MCF 10A (cell line): ENCODE results near the gene EVA1A. TPM values are rescaled to one million over a fixed set of nuclear protein-coding genes. Genes with fewer than 3 reads are reported as not detected.

Experiments used
- BruUV-seq: library from RNA; stranded (reverse); fragments of 400-500 nt; replicated peaks from 2 replicates; lab custom pipeline; 2021; lab: Mats Ljungman, UMichigan
- CTCF ChIA-PET: fragments of 300-600 bp; sonication (Branson Sonifier 250); formaldehyde crosslinking; extraction: SDS; loops from one replicate; lab custom pipeline; 2021; ENCODE audit warnings: antibody characterized with exemption, inconsistent platforms; lab: Yijun Ruan, JAX
- POLR2A ChIA-PET: fragments of 300-600, 350-650 bp; sonication (Branson Sonifier 250); formaldehyde crosslinking; extraction: SDS; loops from one replicate; lab custom pipeline; 2020; ENCODE audit warnings: antibody characterized with exemption, inconsistent platforms; lab: Yijun Ruan, JAX
- DNase-seq: peaks from one replicate; pipeline ENCODE4 v3.0.0-alpha.2; 2018; ENCODE audit not compliant: unreplicated experiment
- H3K27ac Mint-ChIP-seq: one replicate; pipeline ENCODE4 v1.8.0; 2022; ENCODE audit warnings: mild to moderate bottlenecking, low read depth, mixed read lengths; ENCODE audit not compliant: unreplicated experiment
- H3K27me3 Mint-ChIP-seq: one replicate; pipeline ENCODE4 v1.8.0; 2022; ENCODE audit warnings: mixed read lengths; ENCODE audit not compliant: insufficient read depth, unreplicated experiment
- H3K36me3 Mint-ChIP-seq: one replicate; pipeline ENCODE4 v1.8.0; 2022; ENCODE audit warnings: mild to moderate bottlenecking, moderate library complexity, mixed read lengths; ENCODE audit not compliant: insufficient read depth, unreplicated experiment
- H3K4me1 Mint-ChIP-seq: one replicate; pipeline ENCODE4 v1.8.0; 2022; ENCODE audit warnings: mixed read lengths; ENCODE audit not compliant: insufficient read depth, unreplicated experiment
- H3K4me3 Mint-ChIP-seq: one replicate; pipeline ENCODE4 v1.8.0; 2022; ENCODE audit warnings: mild to moderate bottlenecking, moderate library complexity, mixed read lengths; ENCODE audit not compliant: unreplicated experiment
- H3K9me3 Mint-ChIP-seq: one replicate; pipeline ENCODE4 v1.8.0; 2022; ENCODE audit warnings: mixed read lengths; ENCODE audit not compliant: unreplicated experiment
- intact Hi-C: fragments of 100-400 bp; cut with micrococcal nuclease; formaldehyde crosslinking; loops from 2 replicates; pipeline ENCODE4 v1.14.1; 2022
- total RNA-seq: library from RNA; stranded (reverse); gene quantifications from 2 replicates; pipeline ENCODE4 v1.2.3, GENCODE V29; 2022
- TF ChIP-seq, protein P1 (sequence below): fragments of 200-600 bp; IDR thresholded peaks from one replicate; pipeline ENCODE4 v1.8.0; 2022; ENCODE audit warnings: antibody characterized with exemption, mild to moderate bottlenecking; ENCODE audit not compliant: unreplicated experiment

The EVA1A gene
- total RNA-seq, 1 experiment from 2014 or later: 14.4 TPM

- no TSS peak for BruUV-seq
- POLR2A ChIA-PET: interaction anchor here (0.6 to 3.1 kb wide), 16 partner anchors 11 to 141 kb away, joined by 3 to 38 read pairs (median 5); partner anchors contain the start of genes EVA1A and MRPL19
- peak; percentile 53 for DNase-seq
These were observed 46.1 kb upstream of the EVA1A start for GRCh38 chr2:75606761-75607399.

GRCh38 chr2:75605770-75606529 is 45.2 kb upstream of the EVA1A start:
- TF ChIP-seq, protein P1, sequence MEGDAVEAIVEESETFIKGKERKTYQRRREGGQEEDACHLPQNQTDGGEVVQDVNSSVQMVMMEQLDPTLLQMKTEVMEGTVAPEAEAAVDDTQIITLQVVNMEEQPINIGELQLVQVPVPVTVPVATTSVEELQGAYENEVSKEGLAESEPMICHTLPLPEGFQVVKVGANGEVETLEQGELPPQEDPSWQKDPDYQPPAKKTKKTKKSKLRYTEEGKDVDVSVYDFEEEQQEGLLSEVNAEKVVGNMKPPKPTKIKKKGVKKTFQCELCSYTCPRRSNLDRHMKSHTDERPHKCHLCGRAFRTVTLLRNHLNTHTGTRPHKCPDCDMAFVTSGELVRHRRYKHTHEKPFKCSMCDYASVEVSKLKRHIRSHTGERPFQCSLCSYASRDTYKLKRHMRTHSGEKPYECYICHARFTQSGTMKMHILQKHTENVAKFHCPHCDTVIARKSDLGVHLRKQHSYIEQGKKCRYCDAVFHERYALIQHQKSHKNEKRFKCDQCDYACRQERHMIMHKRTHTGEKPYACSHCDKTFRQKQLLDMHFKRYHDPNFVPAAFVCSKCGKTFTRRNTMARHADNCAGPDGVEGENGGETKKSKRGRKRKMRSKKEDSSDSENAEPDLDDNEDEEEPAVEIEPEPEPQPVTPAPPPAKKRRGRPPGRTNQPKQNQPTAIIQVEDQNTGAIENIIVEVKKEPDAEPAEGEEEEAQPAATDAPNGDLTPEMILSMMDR: no peak
- no peaks in the 10 kb centered on the region for H3K27me3 Mint-ChIP-seq
- no peaks in the 10 kb centered on the region for H3K9me3 Mint-ChIP-seq
- BruUV-seq: no TSS peak
- POLR2A ChIA-PET: interaction anchor here (0.6 to 3.1 kb wide), 16 partner anchors 11 to 140 kb away, joined by 3 to 38 read pairs (median 5); partner anchors contain the start of genes EVA1A and MRPL19
- peak overlapping the region; percentile 5 for H3K4me3 Mint-ChIP-seq
- H3K4me1 Mint-ChIP-seq: peaks cover 56% of the 10 kb centered on the region
- CTCF ChIA-PET: interaction anchor here (0.6 to 7.6 kb wide), 30 partner anchors 8 to 489 kb away, joined by 3 to 124 read pairs (median 6); partner anchors contain the start of genes EVA1A and MRPL19
- intact Hi-C loops: loop anchor here (10.0 kb wide), 1 partner anchor 551 kb away; no protein-coding TSS in a partner anchor
- H3K27ac Mint-ChIP-seq: peak overlapping the region; percentile 76
- peak; percentile 88 for DNase-seq
- no peaks in the 10 kb centered on the region for H3K36me3 Mint-ChIP-seq

More at GRCh38 chr2:75606761-75607399, 46.1 kb upstream of the EVA1A start:
- TF ChIP-seq, protein P1: no peak
- intact Hi-C loops: loop anchor here (10.0 kb wide), 1 partner anchor 552 kb away; no protein-coding TSS in a partner anchor
- Mint-ChIP-seq H3K4me1 (peaks cover 49% of the 10 kb centered on the region), H3K4me3 (peak overlapping the region; percentile 5), H3K9me3 (no peaks in the 10 kb centered on the region), H3K27me3 (no peaks in the 10 kb centered on the region), H3K36me3 (no peaks in the 10 kb centered on the region), H3K27ac (peak overlapping the region; percentile 76)
- CTCF ChIA-PET: interaction anchor here (0.5 to 7.6 kb wide), 28 partner anchors 7 to 733 kb away, joined by 3 to 124 read pairs (median 6); partner anchors contain the start of genes EVA1A and MRPL19

DNA sequence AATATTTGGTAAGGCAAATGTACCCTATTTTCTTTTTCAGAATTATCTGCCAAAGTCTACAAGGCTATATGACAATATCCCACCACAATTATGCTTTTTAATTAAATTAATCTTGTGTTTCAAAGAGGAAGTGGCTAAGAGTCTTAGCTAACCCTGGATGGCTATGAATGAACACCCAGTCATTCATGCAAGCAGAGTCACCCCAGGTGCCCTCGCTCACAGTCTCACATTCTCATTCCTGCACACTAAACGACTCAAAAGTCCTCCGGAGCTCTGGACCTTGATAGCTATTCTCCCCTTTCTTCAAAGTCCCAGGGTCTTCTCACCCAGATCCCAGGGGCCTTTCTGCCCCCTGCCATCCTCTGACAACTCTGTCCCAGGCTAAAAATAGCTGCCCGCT is 43.7 kb upstream of the EVA1A start:
- intact Hi-C loops: loop anchor here (10.0 kb wide), 1 partner anchor 550 kb away; no protein-coding TSS in a partner anchor
- POLR2A ChIA-PET: interaction anchor here (0.9 to 4.4 kb wide), 6 partner anchors 9 to 47 kb away, joined by 3 to 44 read pairs (median 4); partner anchors contain the start of gene EVA1A
- Mint-ChIP-seq H3K4me3 (no peak overlapping the region), H3K4me1 (peaks cover 69% of the 10 kb centered on the region), H3K27ac (peak overlapping the region; percentile 59), H3K9me3 (no peaks in the 10 kb centered on the region), H3K27me3 (no peaks in the 10 kb centered on the region), H3K36me3 (no peaks in the 10 kb centered on the region)
- CTCF ChIA-PET: interaction anchor here (0.6 to 7.6 kb wide), 9 partner anchors 9 to 141 kb away, joined by 3 to 124 read pairs (median 7); partner anchors contain the start of gene EVA1A
- TF ChIP-seq, protein P1: no peak
- DNase-seq: no peak
- BruUV-seq: no TSS peak
